GM23338 (cell line): ENCODE measurements around the gene CCDC91.

Experiments used
- CREB1 ChIP-seq: fragments of 250-450 bp; sonication (Bioruptor Pico); IDR thresholded peaks from 2 replicates; pipeline ENCODE4 v1.5.0; 2020; ENCODE audit warnings: low read depth, mild to moderate bottlenecking, moderate library complexity
- CTCF ChIP-seq, 2 experiments: fragments of 200-600 bp in 1 of 2; sonication (generic) in 1 of 2; conservative IDR thresholded peaks; 2 replicates each; pipeline versions ENCODE4 v1.5.1 to v1.6.1; 2016 to 2017; ENCODE audit warnings: antibody characterized with exemption in 2 of 2, low read depth in 2 of 2, mild to moderate bottlenecking in 2 of 2, moderate library complexity in 1 of 2
- ETS1 ChIP-seq: IDR thresholded peaks from 2 replicates; pipeline ENCODE4 v1.6.1; 2016; ENCODE audit warnings: antibody characterized with exemption
- EZH2 ChIP-seq: fragments of 200-600 bp; sonication (generic); IDR thresholded peaks from one replicate; pipeline ENCODE4 v1.8.0; 2017; ENCODE audit warnings: antibody characterized with exemption, mild to moderate bottlenecking, low read depth; ENCODE audit not compliant: unreplicated experiment
- EZH2phosphoT487 ChIP-seq: fragments of 200-600 bp; sonication (generic); IDR thresholded peaks from one replicate; pipeline ENCODE4 v1.8.1; 2018; ENCODE audit warnings: antibody characterized with exemption; ENCODE audit not compliant: unreplicated experiment
- JUNB ChIP-seq: IDR thresholded peaks from one replicate; pipeline ENCODE4 v1.6.1; 2016; ENCODE audit warnings: antibody characterized with exemption; ENCODE audit not compliant: unreplicated experiment
- NANOG ChIP-seq: IDR thresholded peaks from 2 replicates; pipeline ENCODE4 v1.6.1; 2016; ENCODE audit warnings: antibody characterized with exemption, borderline replicate concordance
- POLR2AphosphoS5 ChIP-seq: IDR thresholded peaks from 2 replicates; pipeline ENCODE4 v1.6.1; 2016; ENCODE audit warnings: antibody characterized with exemption, low read depth
- REST ChIP-seq: IDR thresholded peaks from one replicate; pipeline ENCODE4 v1.6.1; 2018; ENCODE audit warnings: antibody characterized with exemption; ENCODE audit not compliant: unreplicated experiment
- STAT1 ChIP-seq: IDR thresholded peaks from one replicate; pipeline ENCODE4 v1.6.1; 2016; ENCODE audit warnings: antibody characterized with exemption; ENCODE audit not compliant: unreplicated experiment
- ZNF114 ChIP-seq: fragments of 250-450 bp; sonication (Bioruptor Pico); IDR thresholded peaks from 2 replicates; pipeline ENCODE4 v1.5.0; 2020; ENCODE audit warnings: mild to moderate bottlenecking, moderate library complexity

GRCh38 chr12:28180786-28181185 is 9.5 kb upstream of the CCDC91 start:
- no peak for TF ChIP-seq CTCF (conservative IDR thresholded peaks at IDR 0.05; ENCODE audit: low read depth in 2 of 2)
- TF ChIP-seq POLR2AphosphoS5, result no peak
- TF ChIP-seq EZH2, result no peak
- TF ChIP-seq ZNF114 (CRISPR knock-in tag), result no peak
- TF ChIP-seq JUNB, result no peak
- TF ChIP-seq EZH2phosphoT487, result no peak
- no peak for TF ChIP-seq NANOG
- no peak for TF ChIP-seq REST
- no peak for TF ChIP-seq CREB1 (CRISPR knock-in tag)
- no peak for TF ChIP-seq STAT1
- TF ChIP-seq ETS1, result no peak
